Measurements from ENCODE around the gene RGS19.

RGS19 gene

DNA sequence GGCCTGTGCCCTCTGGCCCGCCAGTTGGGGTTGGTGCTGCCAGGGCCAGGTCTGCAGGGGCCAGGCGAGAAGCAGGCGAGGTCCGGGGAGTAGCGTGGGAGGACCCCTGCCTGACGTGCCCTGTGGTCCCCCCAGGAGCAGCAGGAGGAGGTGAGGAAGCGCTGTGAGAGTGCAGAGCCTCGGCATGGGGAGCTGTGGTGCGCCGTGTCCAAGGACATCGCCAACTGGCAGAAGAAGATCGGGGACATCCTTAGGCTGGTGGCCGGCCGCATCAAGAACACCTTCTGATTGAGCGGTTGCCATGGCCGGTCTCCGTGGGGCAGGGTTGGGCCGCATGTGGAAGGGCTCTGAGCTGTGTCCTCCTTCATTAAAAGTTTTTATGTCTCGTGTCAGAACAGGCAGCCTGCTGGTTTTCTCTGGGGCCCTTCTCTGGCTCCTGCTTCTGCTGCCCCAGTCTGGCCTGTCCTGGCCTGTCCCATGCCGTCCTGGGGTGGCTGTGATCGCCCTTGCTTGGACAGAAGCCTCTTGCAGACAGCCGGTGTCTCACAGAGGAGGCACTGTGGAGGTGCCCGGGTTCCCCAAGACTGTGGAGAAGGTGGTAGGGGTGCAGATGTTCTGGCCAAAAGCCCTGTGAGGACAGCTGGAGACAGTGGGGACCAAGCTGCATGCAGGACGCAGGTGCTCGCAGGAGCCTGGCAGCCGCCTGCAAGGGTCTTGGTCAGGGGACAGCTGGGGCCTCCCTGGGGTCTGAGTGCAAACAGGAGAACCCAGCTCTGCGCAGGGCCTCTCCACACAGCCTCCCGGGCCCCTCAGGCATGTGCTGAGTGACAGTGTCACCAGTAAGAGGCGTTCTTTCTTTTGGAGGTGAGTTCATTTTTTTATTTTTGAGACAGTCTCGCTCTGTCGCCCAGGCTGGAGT, 46.4 kb downstream of the RGS19 start:
- DNase-seq: no peak

DNA sequence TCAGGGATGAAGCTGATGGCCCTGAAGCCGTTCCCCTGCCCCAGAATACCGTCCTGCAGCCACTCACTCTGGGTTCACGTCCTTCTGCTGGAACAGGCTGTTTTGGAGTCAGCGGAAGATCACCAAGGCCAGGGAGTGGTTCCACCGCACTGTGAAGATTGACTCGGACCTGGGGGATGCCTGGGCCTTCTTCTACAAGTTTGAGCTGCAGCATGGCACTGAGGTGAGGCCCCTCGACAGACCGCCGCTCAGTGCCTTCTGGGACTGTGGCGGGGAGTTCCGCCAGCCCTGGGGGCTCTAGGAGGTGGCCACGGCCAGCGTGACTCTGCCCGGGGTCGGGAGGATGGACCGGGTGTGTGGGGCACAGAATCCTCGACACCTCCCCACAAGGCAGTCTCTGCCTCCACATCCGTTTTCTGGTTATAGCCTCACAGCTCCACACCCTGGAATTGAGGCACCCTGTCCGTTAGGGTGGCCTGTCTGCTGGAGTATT, 47.5 kb downstream of the RGS19 start:
- no peak for DNase-seq

DNA sequence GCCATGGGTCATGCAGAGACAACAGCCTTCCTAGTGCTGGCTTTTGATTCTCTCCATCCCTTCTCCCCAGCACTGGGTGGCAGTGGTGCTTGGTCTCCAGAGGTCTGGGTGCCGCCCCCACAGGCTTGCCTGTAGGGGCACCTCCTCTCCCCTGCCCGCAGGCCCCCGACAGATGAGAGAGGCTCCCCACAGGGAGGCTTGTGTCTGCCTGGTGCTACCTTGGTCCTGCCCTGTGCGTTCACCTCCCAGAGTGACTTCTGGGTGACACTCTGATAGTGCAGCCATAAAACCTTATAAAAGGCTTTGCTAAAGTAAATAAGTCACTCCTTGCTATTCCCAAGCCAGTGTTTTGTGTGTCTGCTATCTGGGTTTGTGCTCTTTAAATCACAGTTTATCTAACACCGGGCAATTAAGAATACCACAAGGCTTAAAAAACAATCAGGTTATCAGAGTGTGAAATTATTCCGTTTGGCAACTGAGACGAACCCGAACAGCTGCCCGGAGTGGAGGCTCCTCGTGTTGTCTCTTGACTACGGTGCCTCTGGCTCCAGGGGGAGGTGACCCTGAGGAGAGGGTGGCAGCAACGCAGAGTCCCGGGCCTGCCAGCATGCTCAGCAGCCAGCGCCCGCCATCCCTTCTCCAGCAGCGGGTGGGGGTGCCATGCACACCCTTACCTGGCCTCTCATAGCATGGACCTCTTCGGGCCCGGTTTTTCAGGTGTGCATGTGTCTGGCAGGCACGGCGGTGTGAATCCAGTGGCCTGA, 48.8 kb downstream of the RGS19 start:
- no peak for DNase-seq

DNA sequence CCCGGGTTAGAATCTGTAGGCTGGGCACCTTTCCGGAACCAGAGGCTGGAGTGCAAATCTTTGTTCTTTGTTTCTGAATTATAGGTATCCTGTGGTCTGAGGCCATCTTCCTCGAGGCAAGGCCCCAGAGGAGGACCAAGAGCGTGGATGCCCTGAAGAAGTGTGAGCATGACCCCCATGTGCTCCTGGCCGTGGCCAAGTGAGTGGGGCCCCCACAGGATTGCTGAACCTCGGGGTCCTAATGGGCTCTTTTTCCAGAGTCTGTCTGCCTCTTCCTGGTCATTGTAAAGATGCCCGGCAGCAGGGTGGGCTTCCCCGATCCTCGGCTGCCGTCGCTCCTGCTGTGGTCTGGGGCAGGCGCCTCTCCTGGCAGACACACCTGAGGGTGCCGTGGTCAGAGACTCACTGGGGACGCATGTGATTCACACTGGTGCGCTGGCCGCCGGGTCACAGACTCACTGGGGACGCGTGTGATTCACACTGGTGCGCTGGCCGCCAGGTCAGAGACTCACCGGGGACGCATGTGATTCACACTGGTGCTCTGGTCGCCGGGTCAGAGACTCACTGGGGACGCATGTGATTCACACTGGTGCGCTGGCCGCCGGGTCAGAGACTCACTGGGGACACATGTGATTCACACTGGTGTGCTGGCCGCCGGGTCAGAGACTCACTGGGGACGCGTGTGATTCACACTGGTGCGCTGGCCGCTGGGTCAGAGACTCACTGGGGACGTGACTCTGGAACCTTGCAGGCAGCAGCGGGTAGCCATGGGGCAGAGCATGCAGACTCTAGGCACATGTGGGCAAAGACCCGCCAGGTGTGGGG, 49.8 kb downstream of the RGS19 start:
- no peak for DNase-seq

DNA sequence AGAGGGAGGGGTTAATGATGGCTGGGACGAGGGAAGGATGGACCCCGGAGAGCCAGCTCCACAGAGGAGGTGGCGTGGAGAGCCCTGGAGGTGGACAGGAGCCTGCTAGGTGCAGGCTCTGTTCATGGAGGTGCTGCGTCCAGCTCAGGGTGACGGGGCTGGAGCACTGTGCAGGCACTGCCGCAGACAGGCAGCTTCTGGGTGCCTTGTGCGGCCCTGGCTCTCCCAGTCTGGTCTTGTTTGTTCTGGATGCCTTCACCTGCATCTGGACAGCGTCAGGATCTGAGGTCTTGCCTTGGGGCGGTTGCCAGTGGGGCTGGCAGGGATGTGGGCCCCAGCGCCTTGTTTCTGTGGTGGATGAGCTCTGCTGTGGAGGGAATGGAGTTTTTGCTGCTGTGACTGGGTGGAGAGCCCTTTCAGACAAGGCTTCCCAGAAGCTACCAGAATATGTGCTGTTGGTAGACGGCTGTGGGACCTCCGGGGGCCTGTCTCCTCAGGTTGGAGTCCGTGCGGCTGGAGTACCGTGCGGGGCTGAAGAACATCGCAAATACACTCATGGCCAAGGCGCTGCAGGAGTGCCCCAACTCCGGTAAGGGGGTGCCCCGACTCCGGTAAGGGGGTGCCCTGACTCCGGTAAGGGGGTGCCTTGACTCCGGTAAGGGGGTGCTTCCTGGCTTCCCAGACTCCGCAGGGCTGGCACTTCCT, 51.2 kb downstream of the RGS19 start:
- no peak for DNase-seq

DNA sequence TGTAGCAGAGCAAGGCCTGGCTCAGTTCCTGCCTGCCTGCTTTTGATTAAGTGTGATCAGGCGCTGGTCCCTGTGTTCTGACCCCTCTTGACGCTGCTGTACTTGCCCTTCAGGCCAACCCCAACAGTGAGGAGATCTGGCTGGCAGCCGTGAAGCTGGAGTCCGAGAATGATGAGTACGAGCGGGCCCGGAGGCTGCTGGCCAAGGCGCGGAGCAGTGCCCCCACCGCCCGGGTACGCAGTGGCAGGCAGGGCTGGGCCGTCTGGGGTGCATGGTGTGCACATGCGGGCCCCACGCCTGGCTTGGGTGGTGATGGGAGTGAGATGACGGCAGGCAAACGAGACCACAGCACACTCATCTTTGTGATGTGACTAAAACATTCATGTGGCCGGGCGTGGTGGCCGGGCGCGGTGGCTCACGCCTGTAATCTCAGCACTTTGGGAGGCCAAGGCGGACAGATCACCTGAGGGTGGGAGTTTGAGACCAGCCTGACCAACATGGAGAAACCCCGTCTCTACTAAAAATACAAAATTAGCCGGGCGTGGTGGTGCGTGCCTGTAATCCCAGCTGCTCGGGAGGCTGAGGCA, 53.4 kb downstream of the RGS19 start:
- DNase-seq: no peak

DNA sequence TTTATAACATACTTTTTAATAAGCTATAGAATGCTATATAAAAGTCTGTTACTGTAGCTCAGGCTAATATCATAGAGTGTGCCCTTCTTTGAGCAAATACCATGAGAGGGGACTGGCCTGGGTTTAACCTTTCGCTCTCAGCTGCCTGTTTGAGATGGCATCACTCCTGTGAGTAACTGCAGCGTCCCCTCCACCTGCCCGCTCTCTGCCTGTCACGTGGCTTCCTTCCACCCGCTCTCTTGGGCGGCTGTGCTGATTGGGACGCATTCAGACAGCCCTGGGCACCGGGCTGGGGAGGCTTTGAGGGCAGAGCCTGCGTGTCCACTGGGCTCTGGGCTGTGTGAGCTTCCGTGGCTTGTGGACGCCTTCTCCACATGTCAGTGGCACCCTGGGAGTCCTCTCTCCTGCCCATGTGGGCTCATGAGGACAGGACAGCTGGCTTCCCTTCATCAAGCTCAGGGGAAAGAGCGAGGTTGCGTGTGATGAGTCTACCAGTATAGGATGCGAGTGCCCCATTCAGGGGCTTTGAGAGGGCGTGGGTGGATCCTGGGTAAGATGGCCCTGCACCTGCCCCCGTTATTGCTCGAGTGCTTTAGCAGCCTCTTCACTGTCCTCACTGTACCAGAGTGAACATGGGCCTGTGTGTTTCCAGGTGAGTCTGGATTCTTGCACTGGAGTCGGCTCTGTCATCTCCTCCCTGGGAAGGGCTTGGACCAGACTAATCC, 54.1 kb downstream of the RGS19 start:
- DNase-seq: no peak

DNA sequence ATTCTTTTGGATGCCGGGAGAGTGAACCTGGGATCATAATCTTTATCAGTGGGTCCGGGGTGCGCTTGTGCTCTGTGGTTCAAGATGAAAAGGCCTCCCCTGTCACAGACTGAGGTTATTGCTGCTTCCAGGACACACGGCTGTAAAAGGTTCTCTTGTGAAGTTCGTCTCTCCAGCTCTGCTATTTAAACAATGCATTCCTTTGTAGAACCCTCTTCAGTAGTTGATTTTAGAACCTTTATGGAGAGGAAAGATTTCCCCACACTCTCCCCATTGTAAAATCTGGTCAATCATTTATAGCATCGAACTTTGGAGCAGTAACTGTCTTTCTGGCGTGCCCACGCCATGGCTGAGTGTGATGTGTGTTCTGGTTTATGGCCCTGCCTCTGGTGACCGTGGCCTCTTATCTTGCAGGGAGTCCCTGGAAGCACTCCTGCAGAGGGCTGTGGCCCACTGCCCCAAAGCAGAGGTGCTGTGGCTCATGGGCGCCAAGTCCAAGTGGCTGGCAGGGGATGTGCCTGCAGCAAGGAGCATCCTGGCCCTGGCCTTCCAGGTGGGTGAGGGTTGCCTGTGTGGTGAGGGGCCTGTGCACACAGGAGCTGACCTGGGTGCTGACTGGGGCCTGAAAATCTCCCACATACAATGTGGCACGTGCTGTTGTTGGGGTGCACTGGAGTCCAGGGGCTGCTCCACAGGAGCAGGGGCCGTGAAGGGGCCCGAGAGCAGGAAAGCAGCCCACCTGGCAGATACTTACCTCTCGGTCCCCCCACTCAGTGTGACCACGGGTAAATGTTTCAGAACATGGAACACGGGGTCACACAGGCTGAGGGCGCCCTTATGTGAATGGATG, 55.0 kb downstream of the RGS19 start:
- no peak for DNase-seq

DNA sequence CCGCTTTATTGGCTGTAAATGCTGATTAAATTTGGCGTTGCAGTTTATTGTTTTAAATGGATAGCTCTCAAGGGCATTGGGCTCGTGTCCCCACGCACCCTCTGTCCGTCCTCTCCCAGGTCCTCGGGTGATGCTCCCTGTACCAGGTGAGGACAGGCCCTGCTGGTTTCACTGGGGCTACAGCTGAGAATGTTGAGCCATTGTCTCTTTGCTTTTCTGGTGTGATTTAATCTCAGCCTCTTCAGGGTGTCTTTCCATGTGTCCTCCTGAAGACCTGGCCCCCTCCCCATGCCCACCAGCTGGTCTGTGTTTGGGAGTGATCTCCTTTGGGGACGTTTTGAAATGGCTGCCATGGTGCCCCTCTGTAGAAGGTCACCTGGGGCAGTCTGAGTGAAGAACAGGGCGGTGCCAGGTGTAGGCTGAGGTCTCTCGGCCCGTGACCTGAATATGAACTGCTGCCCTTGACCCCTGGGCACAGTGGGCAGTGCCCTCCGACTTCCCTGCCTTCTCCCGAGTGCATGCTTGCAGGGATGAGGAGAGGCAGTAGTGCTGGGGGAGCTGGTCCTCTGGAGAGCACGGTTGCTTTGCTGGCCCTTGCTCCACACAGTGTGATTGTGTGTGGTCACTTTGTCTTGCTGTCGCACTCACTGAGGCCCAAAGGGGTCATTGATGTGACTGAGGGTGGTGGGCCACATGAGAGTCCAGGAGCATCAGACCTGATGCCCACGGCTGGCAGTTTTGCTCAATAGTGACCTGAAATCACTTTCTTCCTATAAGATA, 55.8 kb downstream of the RGS19 start:
- no peak for DNase-seq

Data from NCI-H345 (cell line).